ENCODE data around the gene CDH18.

The CDH18 gene, protein sequence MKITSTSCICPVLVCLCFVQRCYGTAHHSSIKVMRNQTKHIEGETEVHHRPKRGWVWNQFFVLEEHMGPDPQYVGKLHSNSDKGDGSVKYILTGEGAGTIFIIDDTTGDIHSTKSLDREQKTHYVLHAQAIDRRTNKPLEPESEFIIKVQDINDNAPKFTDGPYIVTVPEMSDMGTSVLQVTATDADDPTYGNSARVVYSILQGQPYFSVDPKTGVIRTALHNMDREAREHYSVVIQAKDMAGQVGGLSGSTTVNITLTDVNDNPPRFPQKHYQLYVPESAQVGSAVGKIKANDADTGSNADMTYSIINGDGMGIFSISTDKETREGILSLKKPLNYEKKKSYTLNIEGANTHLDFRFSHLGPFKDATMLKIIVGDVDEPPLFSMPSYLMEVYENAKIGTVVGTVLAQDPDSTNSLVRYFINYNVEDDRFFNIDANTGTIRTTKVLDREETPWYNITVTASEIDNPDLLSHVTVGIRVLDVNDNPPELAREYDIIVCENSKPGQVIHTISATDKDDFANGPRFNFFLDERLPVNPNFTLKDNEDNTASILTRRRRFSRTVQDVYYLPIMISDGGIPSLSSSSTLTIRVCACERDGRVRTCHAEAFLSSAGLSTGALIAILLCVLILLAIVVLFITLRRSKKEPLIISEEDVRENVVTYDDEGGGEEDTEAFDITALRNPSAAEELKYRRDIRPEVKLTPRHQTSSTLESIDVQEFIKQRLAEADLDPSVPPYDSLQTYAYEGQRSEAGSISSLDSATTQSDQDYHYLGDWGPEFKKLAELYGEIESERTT

DNA sequence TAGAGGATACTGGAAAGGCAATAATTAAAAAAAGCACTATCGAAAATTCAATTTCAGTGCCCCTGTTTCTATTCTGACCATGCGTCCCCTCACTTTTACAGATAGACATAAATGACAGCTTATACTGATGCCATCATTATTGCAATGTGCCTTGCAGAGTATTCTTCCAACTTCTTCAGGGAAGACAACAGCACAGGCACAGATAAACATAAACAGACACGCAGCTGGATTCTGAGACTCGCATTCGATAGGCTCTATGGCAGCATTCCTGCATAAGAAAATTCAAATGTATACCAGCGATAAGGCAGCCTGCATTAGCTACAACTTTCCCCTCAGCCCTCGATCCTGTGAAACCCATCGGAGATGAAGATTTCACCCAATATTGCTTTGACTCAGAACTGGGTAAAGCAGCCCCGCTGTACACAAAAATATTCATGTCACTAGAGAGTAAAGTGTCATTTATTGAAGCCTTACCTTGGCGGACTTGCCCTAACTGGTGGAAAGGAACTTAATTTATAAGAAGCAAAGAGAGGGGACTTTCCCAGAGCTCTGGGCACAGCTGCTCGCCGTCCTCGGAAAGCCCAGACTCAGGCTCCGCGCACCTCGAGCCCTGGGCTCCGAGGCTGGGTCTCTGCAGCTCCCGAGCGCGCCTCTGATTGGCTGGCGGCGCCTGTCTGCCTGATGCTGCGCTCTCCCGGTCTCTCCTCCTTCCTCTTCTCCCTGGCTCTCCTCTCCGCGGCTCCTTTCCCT, at the start of gene CDH18:
TSS of gene CDH18 (minus strand) at position 589 of the 750 bp plus-strand sequence. CDS start 149,214 bp downstream, outside the sequence.
- DNase-seq (ENCODE audit: low spot score in 2 of 2): no peak

DNA sequence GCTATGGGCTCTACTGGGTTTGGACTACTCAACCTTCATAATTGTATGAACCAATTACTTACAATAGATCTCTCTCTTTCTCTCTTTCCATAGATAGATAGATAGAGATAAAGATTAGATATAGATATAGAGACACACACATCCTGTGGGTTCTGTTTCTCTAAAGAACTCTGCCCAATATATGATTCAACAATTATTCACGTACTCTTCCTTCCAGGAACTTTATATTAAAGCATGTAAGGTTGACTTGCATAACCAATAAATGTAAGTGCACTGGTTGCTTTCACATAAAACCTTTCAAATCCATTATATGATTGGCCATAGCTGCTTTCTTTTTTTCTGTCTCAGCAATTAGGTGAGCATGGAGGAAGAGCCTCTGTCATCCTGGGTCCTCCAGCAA, 46.7 kb upstream of the CDH18 start:
- Mint-ChIP-seq H3K4me3 (no peak overlapping the region), H3K27me3 (no peaks in the 10 kb centered on the region)

More for the DNA sequence above, at the start of gene CDH18:
- no peak for ATAC-seq (replicated peaks; ENCODE audit: extremely low read depth, poor library complexity, severe bottlenecking)
- H3K27me3 Mint-ChIP-seq: no peaks in the 10 kb centered on the region
- H3K27ac Mint-ChIP-seq (ENCODE audit: low read depth): no peak within 1 kb of the TSS
- H3K4me1 Mint-ChIP-seq: no peaks in the 10 kb centered on the region
- H3K4me3 Mint-ChIP-seq: no peak within 1 kb of the TSS
- no peaks in the 10 kb centered on the region for H3K36me3 Mint-ChIP-seq (ENCODE audit: insufficient read depth)
- H3K9me3 Mint-ChIP-seq: peaks cover 23% of the 10 kb centered on the region

DNA sequence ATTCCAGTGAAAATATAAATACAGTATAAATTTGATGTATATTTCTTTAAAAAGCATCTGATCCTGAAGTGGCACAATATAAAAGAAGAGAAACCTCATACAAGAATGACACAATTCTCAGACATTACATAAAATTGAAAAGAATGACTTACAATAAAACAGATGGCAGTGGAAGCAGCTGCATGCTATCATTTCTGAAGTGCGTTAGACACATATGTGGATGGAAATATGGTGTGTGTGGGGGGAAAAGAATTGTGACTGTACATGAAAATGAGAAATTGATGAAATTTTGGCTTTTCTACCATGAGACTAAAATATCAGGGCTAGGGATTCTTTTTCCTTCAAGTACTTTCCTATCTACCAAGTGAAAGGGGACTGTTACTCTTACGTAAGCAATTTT, 45.9 kb upstream of the CDH18 start:
- no peaks in the 10 kb centered on the region for H3K27me3 Mint-ChIP-seq
- H3K27ac Mint-ChIP-seq (ENCODE audit: low read depth): no peak overlapping the region
- H3K4me1 Mint-ChIP-seq: no peaks in the 10 kb centered on the region
- H3K36me3 Mint-ChIP-seq (ENCODE audit: insufficient read depth): peaks cover 2% of the 10 kb centered on the region
- H3K4me3 Mint-ChIP-seq: no peak overlapping the region
- DNase-seq (ENCODE audit: low spot score in 2 of 2): no peak
- peaks cover 33% of the 10 kb centered on the region for H3K9me3 Mint-ChIP-seq
- ATAC-seq (replicated peaks; ENCODE audit: extremely low read depth, poor library complexity, severe bottlenecking): no peak

More for the DNA sequence above, 46.7 kb upstream of the CDH18 start:
- Mint-ChIP-seq H3K4me1 (no peaks in the 10 kb centered on the region), H3K9me3 (peaks cover 36% of the 10 kb centered on the region), H3K36me3 (ENCODE audit: insufficient read depth) (peaks cover 2% of the 10 kb centered on the region), H3K27ac (ENCODE audit: low read depth) (no peak overlapping the region)
- ATAC-seq (replicated peaks; ENCODE audit: extremely low read depth, poor library complexity, severe bottlenecking) (no peak), DNase-seq (ENCODE audit: low spot score in 2 of 2) (no peak)

DNA sequence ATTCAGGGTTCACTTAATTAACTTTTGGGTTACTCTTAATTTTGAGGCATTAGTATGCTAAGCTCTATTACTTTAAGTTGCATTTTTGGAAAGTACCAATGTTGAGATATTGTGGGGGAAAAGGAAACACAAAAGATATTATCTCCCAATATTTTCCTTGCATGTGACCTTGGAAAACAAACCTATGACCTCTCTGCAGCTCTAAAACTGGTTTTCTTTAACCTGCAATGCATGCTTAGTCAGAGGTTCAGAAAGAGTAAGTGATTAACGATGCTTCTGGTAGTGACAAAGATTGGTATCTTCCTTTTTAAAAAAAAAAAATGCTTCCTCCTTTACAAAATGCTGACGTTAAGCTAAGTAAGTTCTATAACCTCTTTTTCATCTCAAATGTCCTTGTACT, 44.9 kb upstream of the CDH18 start:
- no peaks in the 10 kb centered on the region for H3K27me3 Mint-ChIP-seq
- DNase-seq (ENCODE audit: low spot score in 2 of 2) (no peak), ATAC-seq (replicated peaks; ENCODE audit: extremely low read depth, poor library complexity, severe bottlenecking) (no peak)
- no peaks in the 10 kb centered on the region for H3K4me1 Mint-ChIP-seq
- no peak overlapping the region for H3K4me3 Mint-ChIP-seq
- H3K27ac Mint-ChIP-seq (ENCODE audit: low read depth): no peak overlapping the region
- H3K36me3 Mint-ChIP-seq (ENCODE audit: insufficient read depth): peaks cover 2% of the 10 kb centered on the region
- H3K9me3 Mint-ChIP-seq: peaks cover 26% of the 10 kb centered on the region

DNA sequence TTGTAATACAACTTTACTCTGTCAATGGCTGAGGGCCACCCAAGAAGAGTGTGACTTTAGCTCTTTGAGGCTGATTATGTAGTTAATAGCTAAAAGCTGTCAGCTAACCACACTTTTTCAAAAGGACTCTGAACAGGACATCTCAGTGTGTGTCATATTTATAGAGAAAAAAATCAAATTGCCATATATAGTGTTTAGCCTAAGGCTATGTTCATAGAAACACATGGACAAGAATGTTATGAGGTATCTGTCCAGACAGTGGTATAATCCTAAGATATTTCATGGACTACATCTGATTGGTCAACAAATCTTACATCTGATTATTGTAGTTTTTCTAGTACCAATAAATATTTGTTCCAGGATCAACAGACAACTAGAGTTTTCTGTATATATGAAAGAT, 42.1 kb upstream of the CDH18 start:
- DNase-seq (ENCODE audit: low spot score in 2 of 2) (no peak), ATAC-seq (replicated peaks; ENCODE audit: extremely low read depth, poor library complexity, severe bottlenecking) (no peak)
- Mint-ChIP-seq H3K36me3 (ENCODE audit: insufficient read depth) (no peaks in the 10 kb centered on the region), H3K4me3 (no peak overlapping the region), H3K27me3 (no peaks in the 10 kb centered on the region), H3K9me3 (peaks cover 14% of the 10 kb centered on the region), H3K4me1 (no peaks in the 10 kb centered on the region), H3K27ac (ENCODE audit: low read depth) (no peak overlapping the region)

DNA sequence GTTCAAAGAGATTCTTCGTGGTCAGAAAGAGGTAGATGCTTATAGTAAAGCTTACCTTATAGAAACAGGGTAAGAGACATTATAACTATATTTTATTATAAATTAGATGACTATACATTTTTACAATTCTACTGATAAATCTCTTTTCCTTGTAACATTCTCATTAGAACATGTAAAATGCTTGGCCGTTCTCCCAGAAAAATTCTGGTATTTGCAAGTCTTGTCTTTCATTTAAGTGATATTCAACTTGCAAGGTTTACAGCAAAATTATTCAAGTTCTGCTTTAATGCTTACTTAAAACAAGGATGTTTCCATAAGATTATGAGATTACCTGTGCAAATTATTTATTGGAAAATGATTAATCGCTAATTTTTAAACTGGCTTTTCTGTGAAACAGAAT, 41.3 kb upstream of the CDH18 start:
- Mint-ChIP-seq H3K27me3 (no peaks in the 10 kb centered on the region), H3K9me3 (peaks cover 6% of the 10 kb centered on the region), H3K36me3 (ENCODE audit: insufficient read depth) (no peaks in the 10 kb centered on the region), H3K27ac (ENCODE audit: low read depth) (no peak overlapping the region), H3K4me3 (no peak overlapping the region), H3K4me1 (no peaks in the 10 kb centered on the region)
- DNase-seq (ENCODE audit: low spot score in 2 of 2): no peak
- ATAC-seq (replicated peaks; ENCODE audit: extremely low read depth, poor library complexity, severe bottlenecking): no peak

DNA sequence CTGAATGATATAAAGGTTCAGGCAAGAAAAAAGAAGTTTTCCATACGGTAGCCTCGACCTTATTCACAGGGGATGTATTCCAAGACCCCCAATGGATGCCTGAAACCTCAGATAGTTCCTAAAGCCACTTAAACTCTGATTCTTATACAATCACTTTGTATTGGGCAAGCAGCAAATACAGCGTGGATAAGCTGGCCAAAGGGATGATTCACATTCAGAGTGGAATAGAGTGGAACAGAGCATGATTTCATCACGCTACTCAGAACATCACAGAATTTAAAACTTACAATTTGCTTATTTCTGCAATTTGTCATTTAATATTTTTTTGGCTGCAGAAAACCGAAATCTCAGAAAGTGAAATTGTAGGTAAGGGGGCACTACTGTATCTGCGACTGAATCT, 40.5 kb upstream of the CDH18 start:
- DNase-seq (ENCODE audit: low spot score in 2 of 2) (no peak), ATAC-seq (replicated peaks; ENCODE audit: extremely low read depth, poor library complexity, severe bottlenecking) (no peak)
- H3K9me3 Mint-ChIP-seq: peaks cover 6% of the 10 kb centered on the region
- no peaks in the 10 kb centered on the region for H3K36me3 Mint-ChIP-seq (ENCODE audit: insufficient read depth)
- no peaks in the 10 kb centered on the region for H3K4me1 Mint-ChIP-seq
- no peaks in the 10 kb centered on the region for H3K27me3 Mint-ChIP-seq
- no peak overlapping the region for H3K27ac Mint-ChIP-seq (ENCODE audit: low read depth)
- no peak overlapping the region for H3K4me3 Mint-ChIP-seq

DNA sequence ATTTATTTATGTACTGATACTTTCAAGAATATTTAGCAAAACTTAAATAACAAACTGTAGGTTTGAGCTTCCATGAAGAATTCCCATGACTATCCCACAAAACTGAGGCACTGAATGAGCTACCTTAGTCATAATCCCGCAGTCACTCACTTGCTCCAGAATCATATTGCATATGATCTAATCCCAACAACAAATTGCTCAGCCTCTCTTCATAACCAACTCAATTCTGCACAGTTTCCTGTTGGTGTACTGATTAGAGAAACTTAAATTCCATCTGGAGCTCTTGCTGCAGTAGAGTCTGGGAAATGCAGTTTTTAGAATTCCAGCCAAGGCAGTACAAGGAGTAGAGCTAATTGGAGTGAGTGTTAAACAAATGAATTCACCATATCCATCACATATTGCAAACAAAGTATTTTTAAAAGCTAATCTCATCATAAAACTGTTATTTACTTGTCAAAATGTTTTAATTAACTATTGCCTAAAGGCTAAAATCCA, 35.7 kb upstream of the CDH18 start:
- Mint-ChIP-seq H3K27ac (ENCODE audit: low read depth) (no peak overlapping the region), H3K9me3 (peaks cover 17% of the 10 kb centered on the region), H3K4me3 (no peak overlapping the region)

DNA sequence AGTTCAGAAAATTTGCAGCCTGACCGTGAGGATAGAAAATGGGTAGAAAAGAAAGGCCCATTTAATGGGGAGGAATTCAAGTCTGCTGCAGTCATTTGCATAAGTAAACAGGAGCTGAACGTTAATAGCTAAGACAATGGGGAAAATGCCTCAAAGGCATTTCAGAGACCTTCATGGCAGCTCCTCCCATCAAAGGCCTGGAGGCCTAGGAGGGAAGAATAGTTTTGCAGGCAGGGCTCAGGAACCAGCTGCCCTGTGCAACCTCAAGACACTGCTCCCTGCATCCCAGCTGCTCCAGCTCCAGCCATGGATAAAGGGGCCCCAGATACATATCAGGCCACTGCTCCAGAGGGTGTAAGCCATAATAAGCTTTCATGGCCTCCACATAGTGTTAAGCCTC, 32.2 kb upstream of the CDH18 start:
- ATAC-seq (replicated peaks; ENCODE audit: extremely low read depth, poor library complexity, severe bottlenecking): no peak
- H3K4me3 Mint-ChIP-seq: no peak overlapping the region
- H3K36me3 Mint-ChIP-seq (ENCODE audit: insufficient read depth): no peaks in the 10 kb centered on the region
- no peak overlapping the region for H3K27ac Mint-ChIP-seq (ENCODE audit: low read depth)
- peaks cover 30% of the 10 kb centered on the region for H3K9me3 Mint-ChIP-seq
- no peaks in the 10 kb centered on the region for H3K4me1 Mint-ChIP-seq
- H3K27me3 Mint-ChIP-seq: no peaks in the 10 kb centered on the region
- DNase-seq (ENCODE audit: low spot score in 2 of 2): no peak

More for the DNA sequence above, 35.7 kb upstream of the CDH18 start:
- H3K27me3 Mint-ChIP-seq: no peaks in the 10 kb centered on the region
- DNase-seq (ENCODE audit: low spot score in 2 of 2) (no peak), ATAC-seq (replicated peaks; ENCODE audit: extremely low read depth, poor library complexity, severe bottlenecking) (no peak)
- H3K36me3 Mint-ChIP-seq (ENCODE audit: insufficient read depth): no peaks in the 10 kb centered on the region
- no peaks in the 10 kb centered on the region for H3K4me1 Mint-ChIP-seq

DNA sequence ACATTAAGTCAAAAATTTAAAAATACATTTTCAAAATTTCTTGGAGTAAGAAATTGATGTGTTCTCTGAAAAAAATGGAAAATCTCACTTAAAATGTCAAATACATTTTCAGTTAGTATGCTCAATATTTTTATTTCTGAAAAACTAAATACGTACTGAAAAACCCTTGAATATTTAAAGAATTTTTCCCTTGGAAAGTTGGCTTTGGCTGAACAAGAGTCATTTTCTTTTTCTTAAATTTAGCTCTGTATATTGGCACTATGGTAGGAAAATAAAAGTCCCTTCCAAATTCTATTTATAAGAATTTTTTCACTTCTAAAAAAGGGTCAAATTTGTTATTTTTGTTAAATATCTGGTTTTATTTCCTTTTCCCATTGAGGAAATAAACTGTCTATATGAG, 29.0 kb upstream of the CDH18 start:
- H3K4me1 Mint-ChIP-seq: no peaks in the 10 kb centered on the region
- peaks cover 43% of the 10 kb centered on the region for H3K9me3 Mint-ChIP-seq
- no peak for ATAC-seq (replicated peaks; ENCODE audit: extremely low read depth, poor library complexity, severe bottlenecking)
- H3K4me3 Mint-ChIP-seq: no peak overlapping the region
- H3K27ac Mint-ChIP-seq (ENCODE audit: low read depth): no peak overlapping the region
- no peaks in the 10 kb centered on the region for H3K27me3 Mint-ChIP-seq
- no peaks in the 10 kb centered on the region for H3K36me3 Mint-ChIP-seq (ENCODE audit: insufficient read depth)
- no peak for DNase-seq (ENCODE audit: low spot score in 2 of 2)

DNA sequence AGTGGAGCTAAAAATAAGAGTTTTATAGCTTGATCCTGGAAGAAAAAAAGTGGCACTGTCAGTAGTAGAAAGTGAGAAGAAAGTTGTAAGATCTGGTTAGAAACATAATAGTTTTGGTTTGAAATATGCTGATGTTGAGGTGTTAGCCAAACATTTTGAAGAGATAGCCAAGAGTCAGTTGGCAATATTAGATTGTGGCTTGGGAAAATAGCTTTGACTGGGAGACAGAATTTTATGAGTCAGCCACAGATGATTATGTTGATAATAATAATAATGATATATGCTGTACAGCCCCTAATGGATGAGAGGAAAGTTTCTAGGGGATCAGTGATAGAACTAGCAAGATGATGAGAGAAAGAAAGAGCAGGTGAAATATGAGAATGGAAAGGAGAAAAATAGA, 12.4 kb upstream of the CDH18 start:
- Mint-ChIP-seq H3K4me3 (no peak overlapping the region), H3K27me3 (no peaks in the 10 kb centered on the region)

DNA sequence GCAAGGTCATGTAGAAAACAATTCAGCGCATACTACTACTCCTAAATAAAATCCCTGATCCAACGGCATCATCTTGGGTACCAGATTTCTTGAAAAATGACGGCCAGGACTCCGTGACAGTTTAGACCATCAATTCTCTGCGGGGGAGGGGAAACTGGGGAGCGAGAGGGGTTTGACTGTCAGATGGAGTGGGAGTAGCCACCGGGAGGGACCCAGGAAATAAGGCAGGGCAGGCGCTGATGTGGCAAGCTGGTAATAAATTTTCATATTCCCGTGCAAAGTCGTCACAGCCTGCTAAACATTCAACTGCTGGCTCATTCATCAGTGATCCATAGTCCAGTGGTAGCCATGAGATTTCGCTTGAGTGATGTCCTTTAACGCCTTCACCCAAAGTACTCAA, 457 bp upstream of the CDH18 start:
- no peak overlapping the region for H3K4me3 Mint-ChIP-seq
- no peaks in the 10 kb centered on the region for H3K4me1 Mint-ChIP-seq
- DNase-seq (ENCODE audit: low spot score in 2 of 2): no peak
- no peak overlapping the region for H3K27ac Mint-ChIP-seq (ENCODE audit: low read depth)
- peaks cover 23% of the 10 kb centered on the region for H3K9me3 Mint-ChIP-seq
- no peaks in the 10 kb centered on the region for H3K36me3 Mint-ChIP-seq (ENCODE audit: insufficient read depth)
- H3K27me3 Mint-ChIP-seq: no peaks in the 10 kb centered on the region
- ATAC-seq (replicated peaks; ENCODE audit: extremely low read depth, poor library complexity, severe bottlenecking): no peak

More for the DNA sequence above, 12.4 kb upstream of the CDH18 start:
- H3K4me1 Mint-ChIP-seq: no peaks in the 10 kb centered on the region
- DNase-seq (ENCODE audit: low spot score in 2 of 2) (no peak), ATAC-seq (replicated peaks; ENCODE audit: extremely low read depth, poor library complexity, severe bottlenecking) (no peak)
- peaks cover 29% of the 10 kb centered on the region for H3K9me3 Mint-ChIP-seq
- peaks cover 3% of the 10 kb centered on the region for H3K36me3 Mint-ChIP-seq (ENCODE audit: insufficient read depth)
- H3K27ac Mint-ChIP-seq (ENCODE audit: low read depth): no peak overlapping the region
